22Rv1 (cell line): ENCODE measurements around the gene CPZ.

Source experiments
- H3K27ac ChIP-seq: fragments of 450-650 bp; 2 replicates; pipeline ENCODE4 v1.5.1; 2017
- CTCF ChIP-seq: fragments of 450-650 bp; IDR thresholded peaks from 2 replicates; pipeline ENCODE4 v1.5.1; 2017; ENCODE audit warnings: mild to moderate bottlenecking
- ZFX ChIP-seq: fragments of 450-650 bp; IDR thresholded peaks from 2 replicates; pipeline ENCODE4 v1.6.1; 2017; ENCODE audit warnings: antibody characterized with exemption, borderline replicate concordance

The CPZ gene

GRCh38 chr4:8642651-8643321 lies 50.2 kb downstream of the CPZ start:
- no peak overlapping the region for H3K27ac ChIP-seq
- no peak for TF ChIP-seq CTCF
- no peak for TF ChIP-seq ZFX

GRCh38 chr4:8643441-8643840 lies 50.9 kb downstream of the CPZ start:
- TF ChIP-seq ZFX (no peak), CTCF (no peak)

GRCh38 chr4:8643986-8644385 lies 51.4 kb downstream of the CPZ start:
- H3K27ac ChIP-seq: no peak overlapping the region
- no peak for TF ChIP-seq CTCF
- TF ChIP-seq ZFX: no peak

More at GRCh38 chr4:8643441-8643840, 50.9 kb downstream of the CPZ start:
- no peak overlapping the region for H3K27ac ChIP-seq

GRCh38 chr4:8644461-8644891 lies 51.9 kb downstream of the CPZ start:
- no peak for TF ChIP-seq ZFX
- TF ChIP-seq CTCF: no peak
- H3K27ac ChIP-seq: no peak overlapping the region

GRCh38 chr4:8644966-8645752 lies 52.6 kb downstream of the CPZ start:
- TF ChIP-seq CTCF (no peak), ZFX (no peak)
- H3K27ac ChIP-seq: no peak overlapping the region

- no peak overlapping the region for H3K27ac ChIP-seq
- no peak for TF ChIP-seq CTCF
- TF ChIP-seq ZFX: no peak
Observed at GRCh38 chr4:8645753-8646124, 53.2 kb downstream of the CPZ start.
